NCI-H446 (cell line): ENCODE data around the gene GNB4.

ENCODE experiments used
- DNase-seq, 2 experiments: peaks; one replicate each; lab custom pipeline; 2025; lab: John Stamatoyannopoulos, UW

GNB4 gene

GRCh38 chr3:179451265-179452175, at the start of gene GNB4:
Gene GNB4, minus strand, starts transcription at chr3:179451470. Its CDS starts 25,270 bp downstream, at chr3:179426200.
- peak; percentile 68 to 88 for DNase-seq

GRCh38 chr3:179495483-179495882, 44.2 kb upstream of the GNB4 start:
- DNase-seq = no peak

GRCh38 chr3:179493260-179493659, 42.0 kb upstream of the GNB4 start:
- no peak for DNase-seq

- no peak for DNase-seq
Measured at GRCh38 chr3:179488213-179488612, 36.9 kb upstream of the GNB4 start.

- no peak for DNase-seq
Measured at GRCh38 chr3:179486806-179487205, 35.5 kb upstream of the GNB4 start.

GRCh38 chr3:179482857-179483256, 31.6 kb upstream of the GNB4 start:
- no peak for DNase-seq

GRCh38 chr3:179476215-179476614, 24.9 kb upstream of the GNB4 start:
- no peak for DNase-seq

- DNase-seq = no peak
Measured at GRCh38 chr3:179474480-179474879, 23.2 kb upstream of the GNB4 start.

- DNase-seq = no peak
Measured at GRCh38 chr3:179473565-179473964, 22.3 kb upstream of the GNB4 start.

- DNase-seq = no peak
Measured at GRCh38 chr3:179464323-179465092, 13.2 kb upstream of the GNB4 start.

GRCh38 chr3:179463319-179463718, 12.0 kb upstream of the GNB4 start:
- no peak for DNase-seq

- DNase-seq = no peak
Measured at GRCh38 chr3:179460260-179460659, 9.0 kb upstream of the GNB4 start.

- DNase-seq = no peak
Measured at GRCh38 chr3:179455954-179456353, 4.7 kb upstream of the GNB4 start.

GRCh38 chr3:179454887-179455286, 3.6 kb upstream of the GNB4 start:
- no peak for DNase-seq

- no peak for DNase-seq
Measured at GRCh38 chr3:179453967-179454366, 2.7 kb upstream of the GNB4 start.

- no peak for DNase-seq
Measured at GRCh38 chr3:179452872-179453271, 1.6 kb upstream of the GNB4 start.

GRCh38 chr3:179452176-179452564, 900 bp upstream of the GNB4 start:
- no peak for DNase-seq

GRCh38 chr3:179450901-179451264, 387 bp downstream of the GNB4 start:
- peak in 1 of 2 experiments; percentile 47 for DNase-seq

- DNase-seq = no peak
Measured at GRCh38 chr3:179450261-179450701, 989 bp downstream of the GNB4 start.

- no peak for DNase-seq
Measured at GRCh38 chr3:179449636-179450035, 1.6 kb downstream of the GNB4 start.

GRCh38 chr3:179447251-179447650, 4.0 kb downstream of the GNB4 start:
- DNase-seq = no peak

GRCh38 chr3:179446501-179446900, 4.8 kb downstream of the GNB4 start:
- no peak for DNase-seq

GRCh38 chr3:179438841-179439240, 12.4 kb downstream of the GNB4 start:
- DNase-seq = no peak
